Liver (tissue), 9 donors: Measurements from ENCODE around the gene ALDH6A1. TPM values are rescaled to one million over a fixed set of nuclear protein-coding genes. Genes with fewer than 3 reads are reported as not detected.

ENCODE experiments used
- DNase-seq: peaks from one replicate; pipeline ENCODE4 v3.0.0-alpha.2; 2017; ENCODE audit warnings: low spot score
- H3K27ac ChIP-seq, 2 donors: one replicate each; pipeline ENCODE4 v1.7.0; 2013; ENCODE audit warnings: inconsistent platforms in 2 of 2, low read length in 2 of 2, control low read depth in 1 of 2, low read depth in 1 of 2, mild to moderate bottlenecking in 1 of 2
- H3K27me3 ChIP-seq, 4 donors: one replicate each; pipeline versions ENCODE4 v1.6.1 to v1.7.0; 2013; ENCODE audit warnings: low read length in 3 of 4, inconsistent platforms in 1 of 4, mild to moderate bottlenecking in 1 of 4, moderate library complexity in 1 of 4; ENCODE audit not compliant: control insufficient read depth in 4 of 4, insufficient read depth in 4 of 4
- H3K36me3 ChIP-seq, 4 donors: one replicate each; pipeline versions ENCODE4 v1.6.1 to v1.7.0; 2013; ENCODE audit warnings: low read length in 3 of 4, mild to moderate bottlenecking in 3 of 4, low read depth in 1 of 4, moderate library complexity in 1 of 4; ENCODE audit not compliant: control insufficient read depth in 4 of 4, insufficient read depth in 3 of 4
- H3K4me1 ChIP-seq, 4 donors: one replicate each; pipeline versions ENCODE4 v1.6.1 to v1.7.0; 2013; ENCODE audit warnings: low read length in 3 of 4, mild to moderate bottlenecking in 3 of 4, moderate library complexity in 1 of 4; ENCODE audit not compliant: control insufficient read depth in 4 of 4, insufficient read depth in 4 of 4
- H3K4me3 ChIP-seq, 3 donors: one replicate each; pipeline versions ENCODE4 v1.6.1 to v1.7.0; 2013; ENCODE audit warnings: low read length in 3 of 3, control low read depth in 1 of 3, low read depth in 1 of 3, mild to moderate bottlenecking in 1 of 3
- H3K9ac ChIP-seq, 2 donors: one replicate each; pipeline ENCODE4 v1.7.0; 2013; ENCODE audit warnings: low read length in 2 of 2, mild to moderate bottlenecking in 2 of 2, moderate library complexity in 2 of 2, control low read depth in 1 of 2, low read depth in 1 of 2
- H3K9me3 ChIP-seq, 4 donors: one replicate each; pipeline versions ENCODE4 v1.6.1 to v1.7.0; 2013; ENCODE audit warnings: low read length in 3 of 4; ENCODE audit not compliant: control insufficient read depth in 4 of 4
- EGR1 ChIP-seq, 2 donors: IDR thresholded peaks; 2 replicates each; pipeline ENCODE4 v1.6.1; 2016 to 2018; ENCODE audit warnings: antibody characterized with exemption in 2 of 2, low read depth in 2 of 2
- FOXA1 ChIP-seq: IDR thresholded peaks from 2 replicates; pipeline ENCODE4 v1.6.1; 2016; ENCODE audit warnings: antibody characterized with exemption
- FOXA2 ChIP-seq: IDR thresholded peaks from 2 replicates; pipeline ENCODE4 v1.6.1; 2016; ENCODE audit warnings: antibody characterized with exemption
- GABPA ChIP-seq, 2 donors: IDR thresholded peaks in 1 of 2; conservative IDR thresholded peaks in 1 of 2; 2 replicates each; pipeline ENCODE4 v1.6.1; 2016; ENCODE audit warnings: antibody characterized with exemption in 2 of 2, mild to moderate bottlenecking in 1 of 2, moderate library complexity in 1 of 2
- JUND ChIP-seq, 2 donors: IDR thresholded peaks; 2 replicates each; pipeline ENCODE4 v1.6.1; 2016; ENCODE audit warnings: antibody characterized with exemption in 2 of 2
- RAD21 ChIP-seq, 2 donors: IDR thresholded peaks; 2 replicates each; pipeline ENCODE4 v1.6.1; 2016; ENCODE audit warnings: antibody characterized with exemption in 2 of 2, mild to moderate bottlenecking in 2 of 2
- RXRA ChIP-seq, 2 donors: IDR thresholded peaks; 2 replicates each; pipeline ENCODE4 v1.6.1; 2017 to 2018; ENCODE audit warnings: antibody characterized with exemption in 2 of 2, mild to moderate bottlenecking in 1 of 2
- SP1 ChIP-seq: IDR thresholded peaks from 2 replicates; pipeline ENCODE4 v1.6.1; 2018; ENCODE audit warnings: antibody characterized with exemption, mild to moderate bottlenecking
- TAF1 ChIP-seq: conservative IDR thresholded peaks from 2 replicates; pipeline ENCODE4 v1.6.1; 2016; ENCODE audit warnings: antibody characterized with exemption, mild to moderate bottlenecking
- YY1 ChIP-seq: IDR thresholded peaks from 2 replicates; pipeline ENCODE4 v1.6.1; 2016; ENCODE audit warnings: antibody characterized with exemption, mild to moderate bottlenecking
- ZBTB33 ChIP-seq: IDR thresholded peaks from 2 replicates; pipeline ENCODE4 v1.6.1; 2016; ENCODE audit warnings: antibody characterized with exemption
- WGBS: extraction: QIAGEN DNeasy Blood & Tissue Kit; methylation state at CpG from one replicate; pipeline ENCODE4 v1.1.7; 2013; 5-methylcytosine and 5-hydroxymethylcytosine counted together
- polyA plus RNA-seq, 2 donors: library from polyadenylated mRNA; stranded (reverse) in 1 of 2; unstranded in 1 of 2; fragments of 200-250 nt in 1 of 2; fragments of >200 nt in 1 of 2; fragmentation: Nextera tagmentation in 1 of 2; extraction: Ambion mirVana in 1 of 2; gene quantifications; one replicate each; pipeline versions ENCODE4 v1.2.1 to v1.2.3, GENCODE V29; 2013 to 2015
- total RNA-seq, 2 donors: library from RNA; depleted of rRNA; stranded (reverse); fragments of >200 nt; gene quantifications; one replicate each; pipeline ENCODE4 v1.2.3, GENCODE V29; 2014
- TF ChIP-seq, protein P1 (sequence below): fragments of 150-350 bp; IDR thresholded peaks from 2 replicates; pipeline ENCODE4 v1.5.1; 2017; ENCODE audit warnings: improper control_type of control experiment, low read depth, low read length; ENCODE audit not compliant: missing input control
- TF ChIP-seq, protein P2 (sequence below): IDR thresholded peaks from 2 replicates; pipeline ENCODE4 v1.6.1; 2016; ENCODE audit warnings: antibody characterized with exemption
- TF ChIP-seq, protein P3 (sequence below): IDR thresholded peaks from 2 replicates; pipeline ENCODE4 v1.6.1; 2016; ENCODE audit warnings: antibody characterized with exemption, mild to moderate bottlenecking
- TF ChIP-seq, protein P4 (sequence below): IDR thresholded peaks from 2 replicates; pipeline ENCODE4 v1.6.1; 2016; ENCODE audit warnings: antibody characterized with exemption
- donor health status: healthy.
- donor health status: healthy.
- donor health status: healthy.
- donor health status: healthy.
- donor health status: healthy.

Gene ALDH6A1
- total and polyA plus RNA-seq, 4 donors, result 114 to 183 (median 155) TPM

DNA sequence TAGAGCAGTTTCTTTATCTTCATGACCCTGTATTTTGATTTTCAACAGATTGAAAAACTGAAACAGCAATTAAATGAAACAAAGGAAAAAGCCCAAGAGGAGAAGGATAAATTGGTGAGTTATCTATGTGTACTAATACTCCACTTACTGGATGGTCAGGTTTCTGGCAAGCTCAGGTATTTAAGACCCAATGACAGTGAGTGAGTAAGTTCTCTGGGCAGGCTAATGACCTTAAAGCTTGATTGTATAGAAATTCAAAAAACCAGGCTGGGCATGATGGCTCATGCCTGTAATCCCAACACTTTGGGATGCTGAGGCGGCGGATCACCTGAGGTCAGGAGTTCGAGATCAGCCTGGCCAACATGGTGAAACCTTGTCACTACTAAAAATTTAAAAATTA lies 55.1 kb downstream of the ALDH6A1 start (continued):
- TF ChIP-seq, protein P1, sequence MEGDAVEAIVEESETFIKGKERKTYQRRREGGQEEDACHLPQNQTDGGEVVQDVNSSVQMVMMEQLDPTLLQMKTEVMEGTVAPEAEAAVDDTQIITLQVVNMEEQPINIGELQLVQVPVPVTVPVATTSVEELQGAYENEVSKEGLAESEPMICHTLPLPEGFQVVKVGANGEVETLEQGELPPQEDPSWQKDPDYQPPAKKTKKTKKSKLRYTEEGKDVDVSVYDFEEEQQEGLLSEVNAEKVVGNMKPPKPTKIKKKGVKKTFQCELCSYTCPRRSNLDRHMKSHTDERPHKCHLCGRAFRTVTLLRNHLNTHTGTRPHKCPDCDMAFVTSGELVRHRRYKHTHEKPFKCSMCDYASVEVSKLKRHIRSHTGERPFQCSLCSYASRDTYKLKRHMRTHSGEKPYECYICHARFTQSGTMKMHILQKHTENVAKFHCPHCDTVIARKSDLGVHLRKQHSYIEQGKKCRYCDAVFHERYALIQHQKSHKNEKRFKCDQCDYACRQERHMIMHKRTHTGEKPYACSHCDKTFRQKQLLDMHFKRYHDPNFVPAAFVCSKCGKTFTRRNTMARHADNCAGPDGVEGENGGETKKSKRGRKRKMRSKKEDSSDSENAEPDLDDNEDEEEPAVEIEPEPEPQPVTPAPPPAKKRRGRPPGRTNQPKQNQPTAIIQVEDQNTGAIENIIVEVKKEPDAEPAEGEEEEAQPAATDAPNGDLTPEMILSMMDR, result no peak

DNA sequence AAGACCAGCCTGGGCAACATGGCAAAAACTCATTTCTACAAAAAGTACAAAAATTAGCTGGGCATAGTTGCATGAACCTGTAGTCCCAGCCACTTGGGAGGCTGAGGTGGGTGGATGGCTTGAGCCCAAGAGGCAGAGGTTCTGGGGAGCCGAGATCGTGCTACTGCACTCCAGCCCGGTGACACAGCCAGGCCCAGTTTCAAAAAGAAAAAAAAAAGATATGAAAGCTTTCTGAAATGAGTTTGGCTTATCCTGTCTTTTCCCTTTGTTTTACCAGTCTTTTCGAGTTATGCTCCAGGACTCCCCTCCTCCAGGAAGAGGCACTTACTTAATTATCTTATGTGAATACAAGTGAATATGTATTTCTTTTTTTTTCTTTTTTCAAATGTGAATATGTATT lies 61.9 kb downstream of the ALDH6A1 start:
- Histone ChIP-seq H3K9me3 (no peaks in the 10 kb centered on the region), H3K36me3 (no peaks in the 10 kb centered on the region), H3K4me1 (peaks cover 8 to 14% (median 10%) of the 10 kb centered on the region in 4 donors), H3K4me3 (no peak overlapping the region), H3K27ac (no peak overlapping the region), H3K27me3 (no peaks in the 10 kb centered on the region), H3K9ac (no peak overlapping the region)
- 89% methylated on average over 4 of the region's 4 CpGs for WGBS
- TF ChIP-seq JUND (IDR thresholded peaks at IDR 0.05), result no peak
- TF ChIP-seq RAD21 (IDR thresholded peaks at IDR 0.05), result no peak
- TF ChIP-seq, protein P1, result no peak
- TF ChIP-seq, protein P2, sequence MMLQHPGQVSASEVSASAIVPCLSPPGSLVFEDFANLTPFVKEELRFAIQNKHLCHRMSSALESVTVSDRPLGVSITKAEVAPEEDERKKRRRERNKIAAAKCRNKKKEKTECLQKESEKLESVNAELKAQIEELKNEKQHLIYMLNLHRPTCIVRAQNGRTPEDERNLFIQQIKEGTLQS, result no peak
- TF ChIP-seq TAF1, result no peak
- no peak for TF ChIP-seq RXRA (IDR thresholded peaks at IDR 0.05)
- no peak for TF ChIP-seq GABPA (IDR thresholded peaks at IDR 0.05 in 1 of 2, conservative IDR thresholded peaks at IDR 0.05 in 1 of 2)
- TF ChIP-seq EGR1 (IDR thresholded peaks at IDR 0.05; ENCODE audit: low read depth in 2 of 2), result no peak
- no peak for TF ChIP-seq YY1
- TF ChIP-seq FOXA2, result no peak
- TF ChIP-seq FOXA1, result no peak
- no peak for TF ChIP-seq ZBTB33
- TF ChIP-seq, protein P3, sequence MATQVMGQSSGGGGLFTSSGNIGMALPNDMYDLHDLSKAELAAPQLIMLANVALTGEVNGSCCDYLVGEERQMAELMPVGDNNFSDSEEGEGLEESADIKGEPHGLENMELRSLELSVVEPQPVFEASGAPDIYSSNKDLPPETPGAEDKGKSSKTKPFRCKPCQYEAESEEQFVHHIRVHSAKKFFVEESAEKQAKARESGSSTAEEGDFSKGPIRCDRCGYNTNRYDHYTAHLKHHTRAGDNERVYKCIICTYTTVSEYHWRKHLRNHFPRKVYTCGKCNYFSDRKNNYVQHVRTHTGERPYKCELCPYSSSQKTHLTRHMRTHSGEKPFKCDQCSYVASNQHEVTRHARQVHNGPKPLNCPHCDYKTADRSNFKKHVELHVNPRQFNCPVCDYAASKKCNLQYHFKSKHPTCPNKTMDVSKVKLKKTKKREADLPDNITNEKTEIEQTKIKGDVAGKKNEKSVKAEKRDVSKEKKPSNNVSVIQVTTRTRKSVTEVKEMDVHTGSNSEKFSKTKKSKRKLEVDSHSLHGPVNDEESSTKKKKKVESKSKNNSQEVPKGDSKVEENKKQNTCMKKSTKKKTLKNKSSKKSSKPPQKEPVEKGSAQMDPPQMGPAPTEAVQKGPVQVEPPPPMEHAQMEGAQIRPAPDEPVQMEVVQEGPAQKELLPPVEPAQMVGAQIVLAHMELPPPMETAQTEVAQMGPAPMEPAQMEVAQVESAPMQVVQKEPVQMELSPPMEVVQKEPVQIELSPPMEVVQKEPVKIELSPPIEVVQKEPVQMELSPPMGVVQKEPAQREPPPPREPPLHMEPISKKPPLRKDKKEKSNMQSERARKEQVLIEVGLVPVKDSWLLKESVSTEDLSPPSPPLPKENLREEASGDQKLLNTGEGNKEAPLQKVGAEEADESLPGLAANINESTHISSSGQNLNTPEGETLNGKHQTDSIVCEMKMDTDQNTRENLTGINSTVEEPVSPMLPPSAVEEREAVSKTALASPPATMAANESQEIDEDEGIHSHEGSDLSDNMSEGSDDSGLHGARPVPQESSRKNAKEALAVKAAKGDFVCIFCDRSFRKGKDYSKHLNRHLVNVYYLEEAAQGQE, result no peak
- TF ChIP-seq, protein P4, sequence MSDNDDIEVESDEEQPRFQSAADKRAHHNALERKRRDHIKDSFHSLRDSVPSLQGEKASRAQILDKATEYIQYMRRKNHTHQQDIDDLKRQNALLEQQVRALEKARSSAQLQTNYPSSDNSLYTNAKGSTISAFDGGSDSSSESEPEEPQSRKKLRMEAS, result no peak
- no peak for TF ChIP-seq SP1
- no peak for DNase-seq
